Measurements from ENCODE around the gene TSR1. TPM values are rescaled to one million over a fixed set of nuclear protein-coding genes. Genes with fewer than 3 reads are reported as not detected.

TSR1 gene
- total and polyA plus RNA-seq, 7 experiments from 2014 or later: 13.1 to 42.8 (median 28.4) TPM

DNA sequence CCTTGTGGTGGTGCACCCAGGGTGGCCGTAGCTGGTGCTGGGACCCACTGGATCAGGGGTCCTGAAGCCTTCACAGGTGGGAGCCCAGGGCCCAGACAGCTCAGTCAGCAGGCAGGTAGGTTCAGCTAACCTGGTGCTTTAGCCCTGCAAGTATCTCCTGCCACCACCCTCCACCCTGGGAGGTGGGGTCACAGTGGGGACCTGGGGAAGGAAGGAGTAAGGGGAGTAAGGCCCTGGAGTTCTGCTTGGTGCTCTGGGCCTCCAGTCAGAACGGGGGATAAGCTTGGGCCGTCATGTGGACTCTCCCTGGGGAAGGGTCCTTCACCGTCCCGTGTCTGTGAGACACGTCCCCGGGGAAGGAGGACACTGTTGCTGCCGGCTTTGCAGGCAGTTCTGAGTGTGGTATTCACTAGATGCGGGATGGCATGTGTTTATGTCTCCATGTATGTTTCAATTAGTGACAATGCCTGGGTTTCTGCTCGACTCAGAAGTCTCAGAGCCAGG, 21.7 kb upstream of the TSR1 start:
- CTCF ChIA-PET: interaction anchor here (0.7 kb wide), 1 partner anchor 24 kb away, joined by 3 read pairs; no protein-coding TSS in a partner anchor

DNA sequence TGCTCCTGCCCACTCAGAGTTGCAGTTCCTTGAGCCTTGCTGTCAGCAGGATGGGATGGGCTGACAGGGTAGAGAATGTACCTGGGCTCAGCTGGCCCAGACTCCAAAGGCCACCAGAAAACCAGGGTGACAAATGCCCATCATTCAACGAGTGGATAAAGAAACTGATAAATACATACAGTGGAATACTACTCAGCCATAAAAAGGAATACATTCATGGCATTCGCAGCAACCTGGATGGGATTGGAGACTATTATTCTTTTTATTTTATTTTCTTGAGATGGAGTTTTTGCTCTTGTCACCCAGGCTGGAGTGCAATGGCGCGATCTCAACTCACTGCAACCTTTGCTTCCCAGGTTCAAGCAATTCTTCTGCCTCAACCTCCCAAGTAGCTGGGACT, 21.0 kb upstream of the TSR1 start:
- CTCF ChIA-PET: no interaction called here
- ATAC-seq: no peak
- no peaks in the 10 kb centered on the region for H3K9me3 Mint-ChIP-seq
- DNase-seq: no peak
- Histone ChIP-seq H3K4me1 (ENCODE audit: control insufficient read depth in 2 of 2, insufficient read depth in 2 of 2, low read length in 2 of 2) (peaks cover 15 to 19% of the 10 kb centered on the region in 2 donors), H3K27me3 (ENCODE audit: control insufficient read depth in 2 of 2, insufficient read depth in 2 of 2, low read length in 2 of 2) (no peaks in the 10 kb centered on the region), H3K36me3 (ENCODE audit: control insufficient read depth in 2 of 3, insufficient read depth in 3 of 3, low read length in 3 of 3) (peaks cover 0 to 25% (median 3%) of the 10 kb centered on the region in 3 experiments), H3K9me3 (ENCODE audit: control insufficient read depth in 2 of 3, low read length in 3 of 3) (no peaks in the 10 kb centered on the region), H3K27ac (ENCODE audit: low read depth, low read length) (no peak overlapping the region), H3K4me3 (ENCODE audit: low read length) (no peak overlapping the region)
- intact Hi-C loops (cut with micrococcal nuclease): no loop called here
- no peak overlapping the region for H3K27ac Mint-ChIP-seq
- no peaks in the 10 kb centered on the region for H3K27me3 Mint-ChIP-seq
- POLR2A ChIA-PET: no interaction called here
- peaks cover 0 to 6% (median 4%) of the 10 kb centered on the region in 5 donors for H3K36me3 Mint-ChIP-seq
- H3K4me3 Mint-ChIP-seq: no peak overlapping the region
- peaks cover 17 to 25% (median 21%) of the 10 kb centered on the region in 7 donors for H3K4me1 Mint-ChIP-seq

More for the DNA sequence above, 21.7 kb upstream of the TSR1 start:
- ATAC-seq (no peak), DNase-seq (no peak)
- H3K27me3 Mint-ChIP-seq: no peaks in the 10 kb centered on the region
- peaks cover 0 to 12% (median 4%) of the 10 kb centered on the region in 5 donors for H3K36me3 Mint-ChIP-seq
- H3K4me1 Mint-ChIP-seq: peaks cover 15 to 23% (median 17%) of the 10 kb centered on the region in 7 donors
- no peaks in the 10 kb centered on the region for H3K9me3 Mint-ChIP-seq
- intact Hi-C loops (cut with micrococcal nuclease): no loop called here
- Histone ChIP-seq H3K4me1 (ENCODE audit: control insufficient read depth in 2 of 2, insufficient read depth in 2 of 2, low read length in 2 of 2) (peaks cover 15 to 17% of the 10 kb centered on the region in 2 donors), H3K9me3 (ENCODE audit: control insufficient read depth in 2 of 3, low read length in 3 of 3) (no peaks in the 10 kb centered on the region), H3K4me3 (ENCODE audit: low read length) (no peak overlapping the region), H3K36me3 (ENCODE audit: control insufficient read depth in 2 of 3, insufficient read depth in 3 of 3, low read length in 3 of 3) (peaks cover 0 to 31% (median 3%) of the 10 kb centered on the region in 3 experiments), H3K27me3 (ENCODE audit: control insufficient read depth in 2 of 2, insufficient read depth in 2 of 2, low read length in 2 of 2) (no peaks in the 10 kb centered on the region), H3K27ac (ENCODE audit: low read depth, low read length) (no peak overlapping the region)
- POLR2A ChIA-PET: interaction anchor here (0.6 to 0.8 kb wide), 2 partner anchors 25 to 85 kb away, joined by 3 read pairs; no protein-coding TSS in a partner anchor
- H3K27ac Mint-ChIP-seq: peak overlapping the region in 1 of 9 donors; percentile 18
- H3K4me3 Mint-ChIP-seq: no peak overlapping the region

DNA sequence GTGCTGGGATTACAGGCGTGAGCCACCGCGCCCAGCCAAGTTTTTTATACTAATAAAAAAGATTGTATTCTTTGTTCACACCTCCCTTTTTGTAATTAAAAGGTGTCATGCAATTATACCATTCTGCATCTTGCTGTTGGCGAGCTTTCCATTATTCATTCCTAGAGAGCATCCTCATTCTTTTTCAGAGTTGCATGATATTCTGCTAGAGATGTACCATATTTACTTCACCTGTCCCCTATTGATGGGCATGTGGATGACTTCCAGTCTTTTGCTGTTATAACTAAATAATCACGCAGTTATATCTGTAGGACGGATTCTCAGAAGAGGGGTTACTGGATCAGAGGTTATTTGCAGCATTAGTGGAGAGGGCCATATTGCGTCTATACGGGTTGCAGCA, 18.1 kb upstream of the TSR1 start:
- H3K27ac Mint-ChIP-seq: peak overlapping the region; percentile 51 to 97 (median 87)

DNA sequence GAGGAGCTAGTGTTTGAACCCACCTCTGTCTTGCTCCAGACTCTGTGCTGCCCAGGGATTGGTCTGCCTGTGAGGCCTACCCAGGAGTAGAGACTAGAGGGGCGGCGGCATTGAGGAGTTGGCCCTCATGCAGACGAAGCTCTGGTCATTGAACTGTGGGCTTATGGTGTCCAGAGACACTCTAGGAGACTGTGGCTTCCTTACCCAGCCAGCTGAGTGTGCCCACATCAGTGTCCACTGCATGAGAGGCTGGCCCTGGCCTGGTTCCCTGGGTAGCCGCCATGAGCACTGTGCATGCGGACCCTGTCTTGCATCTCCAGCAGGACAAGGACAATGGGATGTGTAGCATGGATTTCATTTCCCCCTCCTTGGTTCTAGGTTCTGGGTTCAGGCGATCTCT, 15.0 kb upstream of the TSR1 start:
- no peak overlapping the region for H3K4me3 ChIP-seq (ENCODE audit: low read length)
- intact Hi-C loops (cut with micrococcal nuclease): no loop called here
- POLR2A ChIA-PET: interaction anchor here (0.6 to 1.6 kb wide), 2 partner anchors 13 to 328 kb away, joined by 3 to 7 read pairs; no protein-coding TSS in a partner anchor
- H3K9me3 ChIP-seq (ENCODE audit: control insufficient read depth in 2 of 3, low read length in 3 of 3): no peaks in the 10 kb centered on the region
- Mint-ChIP-seq H3K36me3 (no peaks in the 10 kb centered on the region), H3K4me1 (peaks cover 15 to 23% (median 19%) of the 10 kb centered on the region in 7 donors), H3K9me3 (peaks cover 0 to 2% (median 0%) of the 10 kb centered on the region in 11 donors), H3K27me3 (no peaks in the 10 kb centered on the region), H3K4me3 (no peak overlapping the region), H3K27ac (no peak overlapping the region)
- peaks cover 15 to 19% of the 10 kb centered on the region in 2 donors for H3K4me1 ChIP-seq (ENCODE audit: control insufficient read depth in 2 of 2, insufficient read depth in 2 of 2, low read length in 2 of 2)
- H3K27me3 ChIP-seq (ENCODE audit: control insufficient read depth in 2 of 2, insufficient read depth in 2 of 2, low read length in 2 of 2): no peaks in the 10 kb centered on the region
- DNase-seq: no peak
- CTCF ChIA-PET: no interaction called here
- no peak for ATAC-seq
- H3K27ac ChIP-seq (ENCODE audit: low read depth, low read length): no peak overlapping the region
- peaks cover 0 to 3% (median 0%) of the 10 kb centered on the region in 3 experiments for H3K36me3 ChIP-seq (ENCODE audit: control insufficient read depth in 2 of 3, insufficient read depth in 3 of 3, low read length in 3 of 3)

More for the DNA sequence above, 18.1 kb upstream of the TSR1 start:
- Mint-ChIP-seq H3K4me1 (peaks cover 16 to 23% (median 21%) of the 10 kb centered on the region in 7 donors), H3K4me3 (peak overlapping the region in 7 of 10 donors; percentile 2 to 83 (median 75)), H3K36me3 (peaks cover 0 to 4% (median 2%) of the 10 kb centered on the region in 5 donors), H3K9me3 (peaks cover 0 to 2% (median 0%) of the 10 kb centered on the region in 11 donors), H3K27me3 (no peaks in the 10 kb centered on the region)
- ChIA-PET CTCF (interaction anchor here (0.6 to 2.2 kb wide), 5 partner anchors 10 to 632 kb away, joined by 3 to 18 read pairs (median 5); partner anchors contain the start of gene TSR1), POLR2A (interaction anchor here (0.7 to 2.4 kb wide), 4 partner anchors 16 to 705 kb away, joined by 3 to 18 read pairs (median 8); partner anchors contain the start of genes MNT, SGSM2 and TSR1)
- H3K36me3 ChIP-seq (ENCODE audit: control insufficient read depth in 2 of 3, insufficient read depth in 3 of 3, low read length in 3 of 3): peaks cover 0 to 6% (median 0%) of the 10 kb centered on the region in 3 experiments
- no peaks in the 10 kb centered on the region for H3K27me3 ChIP-seq (ENCODE audit: control insufficient read depth in 2 of 2, insufficient read depth in 2 of 2, low read length in 2 of 2)
- no peak overlapping the region for H3K27ac ChIP-seq (ENCODE audit: low read depth, low read length)
- DNase-seq (no peak), ATAC-seq (no peak)
- peaks cover 15 to 19% of the 10 kb centered on the region in 2 donors for H3K4me1 ChIP-seq (ENCODE audit: control insufficient read depth in 2 of 2, insufficient read depth in 2 of 2, low read length in 2 of 2)
- no peak overlapping the region for H3K4me3 ChIP-seq (ENCODE audit: low read length)
- intact Hi-C loops (cut with micrococcal nuclease): no loop called here
- H3K9me3 ChIP-seq (ENCODE audit: control insufficient read depth in 2 of 3, low read length in 3 of 3): no peaks in the 10 kb centered on the region

DNA sequence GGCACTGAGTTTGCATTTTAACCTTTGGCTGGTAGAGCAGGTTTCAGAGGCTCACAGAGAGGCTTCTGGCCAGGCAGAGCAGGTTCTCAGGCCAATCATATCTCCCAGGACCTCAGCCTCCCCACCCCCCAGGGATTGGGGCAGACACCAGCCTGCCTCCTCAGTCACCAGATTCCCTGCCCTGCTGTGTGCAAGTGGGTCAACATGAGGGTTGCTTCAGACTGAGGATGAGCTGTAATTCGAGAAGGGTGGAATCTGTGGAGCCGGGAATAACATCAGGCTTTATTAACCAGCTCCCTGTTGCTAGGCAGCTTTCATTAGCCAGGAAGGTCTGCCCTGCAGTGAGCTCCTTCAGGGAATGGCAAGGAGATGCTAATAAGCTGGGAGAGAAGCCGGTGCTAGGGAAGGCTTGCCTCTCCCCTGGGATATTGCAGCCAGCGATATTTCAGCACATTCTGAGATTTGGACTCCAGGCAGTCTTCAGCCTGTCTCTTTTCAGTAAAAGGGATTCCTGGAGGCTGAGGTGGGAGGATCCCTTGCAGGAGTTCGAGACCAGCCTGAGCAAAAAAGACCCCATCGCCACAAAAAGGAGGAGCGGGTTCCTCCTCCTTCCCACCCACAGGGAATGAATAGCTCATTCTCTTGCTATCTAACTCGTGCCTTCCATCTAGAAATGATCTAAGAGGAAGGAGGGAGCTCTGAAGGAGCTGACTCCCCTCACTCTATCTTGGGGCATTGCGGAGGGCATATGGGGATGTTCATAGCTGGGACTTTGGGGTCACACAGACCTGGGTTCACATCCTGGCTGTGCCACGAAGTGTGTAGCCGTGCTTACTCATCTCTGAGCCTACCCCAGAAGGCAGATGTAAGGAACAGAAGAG, 11.8 kb upstream of the TSR1 start:
- Histone ChIP-seq H3K4me3 (ENCODE audit: low read length) (no peak overlapping the region), H3K4me1 (ENCODE audit: control insufficient read depth in 2 of 2, insufficient read depth in 2 of 2, low read length in 2 of 2) (peaks cover 0 to 3% of the 10 kb centered on the region in 2 donors), H3K27me3 (ENCODE audit: control insufficient read depth in 2 of 2, insufficient read depth in 2 of 2, low read length in 2 of 2) (no peaks in the 10 kb centered on the region), H3K9me3 (ENCODE audit: control insufficient read depth in 2 of 3, low read length in 3 of 3) (no peaks in the 10 kb centered on the region), H3K36me3 (ENCODE audit: control insufficient read depth in 2 of 3, insufficient read depth in 3 of 3, low read length in 3 of 3) (peaks cover 0 to 23% (median 4%) of the 10 kb centered on the region in 3 experiments), H3K27ac (ENCODE audit: low read depth, low read length) (no peak overlapping the region)
- CTCF ChIA-PET: interaction anchor here (0.5 to 1.0 kb wide), 2 partner anchors 12 to 86 kb away, joined by 3 to 5 read pairs; partner anchors contain the start of gene TSR1
- peaks cover 0 to 2% (median 0%) of the 10 kb centered on the region in 11 donors for H3K9me3 Mint-ChIP-seq
- H3K27ac Mint-ChIP-seq: no peak overlapping the region
- H3K36me3 Mint-ChIP-seq: peaks cover 0 to 12% (median 3%) of the 10 kb centered on the region in 5 donors
- ATAC-seq: no peak
- intact Hi-C loops (cut with micrococcal nuclease): no loop called here
- POLR2A ChIA-PET: interaction anchor here (0.7 to 1.4 kb wide), 2 partner anchors 9 to 12 kb away, joined by 3 to 4 read pairs; partner anchors contain the start of gene TSR1
- H3K4me3 Mint-ChIP-seq: no peak overlapping the region
- DNase-seq: no peak
- peaks cover 5 to 11% (median 9%) of the 10 kb centered on the region in 7 donors for H3K4me1 Mint-ChIP-seq
- H3K27me3 Mint-ChIP-seq: no peaks in the 10 kb centered on the region

DNA sequence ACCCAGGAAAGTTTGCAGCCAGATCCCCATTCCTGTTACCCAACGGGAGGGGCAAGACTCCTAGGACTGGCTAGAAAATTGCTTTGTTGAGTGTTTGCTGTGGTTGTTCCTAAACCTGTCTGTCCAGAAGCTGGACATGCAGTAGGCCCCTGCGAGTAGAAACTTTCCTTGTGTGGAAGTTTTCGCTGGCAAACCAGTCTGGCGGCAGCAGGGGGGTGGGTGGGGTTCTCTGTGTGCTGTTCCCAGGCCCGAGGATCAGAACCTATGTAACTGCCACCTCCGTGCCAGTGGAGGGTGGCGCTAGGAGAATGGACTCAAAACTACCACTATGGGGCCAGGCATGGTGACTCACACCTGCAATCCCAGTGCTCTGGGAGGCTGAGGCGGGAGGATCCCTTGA, 10.2 kb upstream of the TSR1 start:
- ChIA-PET POLR2A (interaction anchor here (2.1 kb wide), 1 partner anchor 9 kb away, joined by 7 read pairs; the partner anchor contains the start of genes SGSM2 and TSR1), CTCF (no interaction called here)

More for the DNA sequence above, 10.2 kb upstream of the TSR1 start:
- no peaks in the 10 kb centered on the region for H3K27me3 ChIP-seq (ENCODE audit: control insufficient read depth in 2 of 2, insufficient read depth in 2 of 2, low read length in 2 of 2)
- Mint-ChIP-seq H3K27ac (no peak overlapping the region), H3K36me3 (peaks cover 0 to 16% (median 7%) of the 10 kb centered on the region in 5 donors), H3K27me3 (no peaks in the 10 kb centered on the region), H3K4me3 (no peak overlapping the region), H3K9me3 (peaks cover 0 to 2% (median 0%) of the 10 kb centered on the region in 11 donors), H3K4me1 (peaks cover 3 to 13% (median 8%) of the 10 kb centered on the region in 7 donors)
- no peaks in the 10 kb centered on the region for H3K9me3 ChIP-seq (ENCODE audit: control insufficient read depth in 2 of 3, low read length in 3 of 3)
- no peaks in the 10 kb centered on the region for H3K4me1 ChIP-seq (ENCODE audit: control insufficient read depth in 2 of 2, insufficient read depth in 2 of 2, low read length in 2 of 2)
- intact Hi-C loops (cut with micrococcal nuclease): no loop called here
- no peak overlapping the region for H3K27ac ChIP-seq (ENCODE audit: low read depth, low read length)
- no peak overlapping the region for H3K4me3 ChIP-seq (ENCODE audit: low read length)
- H3K36me3 ChIP-seq (ENCODE audit: control insufficient read depth in 2 of 3, insufficient read depth in 3 of 3, low read length in 3 of 3): peaks cover 0 to 28% (median 4%) of the 10 kb centered on the region in 3 experiments
- ATAC-seq (no peak), DNase-seq (no peak)

Measured in naive thymus-derived CD4-positive, alpha-beta T cell (primary cell).